NOMO-1 treated with DMSO at 0.1 percent for 48 hours (cell line): Measurements from ENCODE around the gene WSB2.
A peak's percentile ranks its signal among the peaks of the same experiment; 100 is the strongest.

Source experiments
- DNase-seq: peaks from one replicate; lab custom pipeline; 2025; ENCODE audit not compliant: unreplicated experiment; lab: John Stamatoyannopoulos, UW

WSB2 gene

GRCh38 chr12:118063576-118064391, 2.8 kb upstream of the WSB2 start:
- peak; percentile 20 for DNase-seq

- DNase-seq, result peak; percentile 16
Measured at GRCh38 chr12:118061873-118062843, 1.2 kb upstream of the WSB2 start.

DNA sequence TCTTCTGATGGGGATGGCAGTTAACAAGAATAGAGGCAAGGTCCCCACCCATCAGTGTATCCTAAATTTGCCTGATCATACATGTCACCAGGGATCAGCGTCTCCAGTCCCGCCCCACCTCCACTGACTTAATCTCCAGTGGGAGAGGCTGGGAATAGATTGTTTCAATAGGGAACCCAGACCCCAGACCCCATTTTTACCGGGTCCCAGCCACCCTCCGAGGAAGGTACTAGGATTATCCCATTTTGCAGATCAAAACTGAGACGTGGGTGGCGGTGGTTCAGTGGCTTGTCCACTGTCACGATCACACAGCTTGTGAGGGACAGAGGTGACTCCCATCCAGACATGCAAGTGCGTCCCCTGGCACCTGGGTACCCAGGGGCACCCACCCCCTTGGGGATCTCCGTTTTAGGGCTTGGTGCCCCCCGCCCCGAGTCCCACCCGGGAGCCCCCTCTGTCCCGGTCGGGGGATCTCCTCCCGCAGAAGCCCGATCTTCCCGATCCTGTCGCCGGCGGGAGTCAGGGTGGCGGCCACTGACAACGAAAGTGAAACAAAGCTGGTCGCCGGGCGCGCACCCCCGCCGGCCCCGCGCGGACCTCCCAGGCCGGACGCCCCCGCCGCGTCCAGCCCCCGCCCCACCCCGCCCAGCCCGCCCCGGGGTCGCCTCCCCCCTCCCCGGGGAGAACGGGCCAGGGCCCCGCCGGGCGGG, 523 bp downstream of the WSB2 start:
- DNase-seq, result no peak

DNA sequence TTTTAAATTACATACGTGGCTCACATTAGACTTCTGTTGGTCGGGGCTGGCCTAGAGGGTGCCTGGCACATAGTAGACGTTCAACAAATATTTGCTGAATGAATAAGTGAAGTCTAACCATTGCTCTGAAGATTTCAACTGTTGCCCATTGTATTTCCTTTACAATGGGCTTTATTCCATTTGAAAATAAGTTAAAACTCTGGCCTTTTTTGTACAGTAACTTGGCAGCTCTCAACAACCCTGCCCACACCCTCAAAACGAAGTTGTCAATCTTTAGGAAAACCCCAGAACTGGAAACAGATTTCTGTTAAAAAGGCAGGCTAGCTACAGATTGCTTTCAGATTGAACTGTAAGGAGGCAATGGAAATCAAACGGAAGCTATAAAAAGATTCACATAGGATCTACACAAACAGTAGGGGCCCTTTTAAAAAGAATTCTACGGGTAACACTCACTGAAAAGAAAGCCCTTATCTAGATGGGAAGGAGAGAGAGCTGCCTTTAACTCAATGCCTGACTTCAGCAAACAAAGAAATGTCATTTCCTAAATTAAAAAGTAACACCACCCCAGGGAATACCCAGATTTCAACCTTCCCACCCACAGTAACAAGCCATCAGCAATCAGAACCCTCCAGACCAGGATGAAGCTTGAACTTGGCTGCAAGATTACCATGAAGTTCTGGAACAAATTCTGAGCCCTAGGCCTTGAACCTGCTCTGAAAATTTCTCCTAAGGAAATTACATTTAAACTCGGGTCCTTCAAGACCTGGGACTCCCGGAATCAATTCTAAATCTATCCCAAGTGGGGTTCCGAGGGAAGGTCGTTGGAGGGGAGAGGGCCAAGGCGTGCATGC, 1.4 kb downstream of the WSB2 start:
- DNase-seq, result no peak

GRCh38 chr12:118058881-118059280, 2.1 kb downstream of the WSB2 start:
- DNase-seq, result no peak

DNA sequence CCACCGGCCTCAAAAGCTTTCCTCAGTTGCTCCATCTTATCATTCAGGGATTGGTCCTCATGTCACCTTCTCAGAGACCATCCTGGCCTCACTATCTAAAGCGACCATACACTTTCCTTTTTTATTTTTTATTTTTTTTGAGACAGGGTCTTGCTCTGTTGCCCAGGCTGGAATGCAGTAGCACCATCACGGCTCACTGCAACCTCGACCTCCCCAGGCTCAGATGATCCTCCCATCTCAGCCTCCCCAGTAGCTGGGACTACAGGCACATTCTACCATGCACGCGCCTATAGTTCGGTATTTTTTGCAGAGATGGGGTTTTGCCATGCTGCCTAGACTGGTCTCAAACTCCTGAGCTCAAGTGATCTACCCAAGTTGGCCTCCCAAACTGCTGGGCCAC, 2.8 kb downstream of the WSB2 start:
- no peak for DNase-seq

GRCh38 chr12:118055865-118056773, 4.9 kb downstream of the WSB2 start:
- no peak for DNase-seq

DNA sequence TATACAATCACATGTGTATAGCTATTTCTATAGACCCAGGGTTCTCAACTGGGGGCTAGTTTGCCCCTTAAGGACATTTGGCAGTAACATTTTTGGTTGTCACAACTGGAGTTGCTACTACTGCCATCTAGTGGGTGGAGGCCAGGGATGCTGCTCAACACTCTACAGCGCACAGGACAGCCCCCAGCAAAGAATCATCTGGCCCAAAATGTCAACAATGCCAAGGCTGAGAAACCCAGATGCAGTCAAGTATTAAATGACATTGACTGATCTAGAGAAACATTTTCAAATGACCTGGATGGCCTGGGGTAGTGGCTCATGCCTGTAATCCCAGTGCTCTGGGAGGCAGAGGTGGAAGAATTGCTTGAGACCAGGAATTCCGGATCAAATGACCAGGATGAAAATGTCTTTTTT, 5.8 kb downstream of the WSB2 start:
- peak; percentile 65 for DNase-seq

DNA sequence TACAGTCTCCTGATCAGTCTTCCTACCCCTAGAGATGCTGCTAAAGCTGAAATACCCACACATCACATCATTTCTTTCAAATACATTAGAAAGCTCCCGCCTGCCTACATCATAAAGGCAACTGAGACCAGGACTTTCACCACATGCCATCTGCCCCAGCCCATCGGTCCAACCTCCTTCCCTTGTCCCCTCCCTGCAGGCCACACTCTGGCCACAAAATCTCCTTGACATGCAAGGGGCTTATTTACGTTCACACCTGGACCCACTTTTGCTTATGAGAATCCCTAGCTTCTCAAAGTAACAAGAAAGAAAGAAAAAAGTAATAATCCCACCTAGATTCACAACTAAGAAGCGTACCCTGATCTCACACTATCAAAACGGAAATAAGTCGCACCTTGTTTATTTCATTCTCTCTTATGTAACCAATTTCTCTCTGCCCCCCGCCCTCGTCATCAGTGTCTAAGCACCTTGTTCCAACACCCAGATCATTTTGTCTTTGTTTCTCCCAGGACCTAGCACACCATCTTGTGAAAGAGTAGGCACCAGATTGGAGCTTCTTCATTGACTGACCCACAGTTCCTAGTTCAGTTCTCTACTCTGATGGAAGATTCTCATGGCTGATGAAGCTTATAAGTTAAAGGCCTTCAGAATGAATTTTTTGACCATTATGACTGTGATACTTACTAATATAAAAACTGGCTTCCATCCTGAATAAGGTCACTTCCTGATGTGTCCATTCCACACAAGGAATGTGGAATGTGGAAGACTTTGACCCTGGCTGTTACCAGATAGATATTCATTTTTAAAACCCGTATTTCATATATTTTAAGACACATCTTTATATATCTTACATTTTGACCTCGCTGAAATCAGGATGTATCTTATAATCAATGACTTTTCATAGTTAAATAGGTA, 7.7 kb downstream of the WSB2 start:
- DNase-seq, result no peak

DNA sequence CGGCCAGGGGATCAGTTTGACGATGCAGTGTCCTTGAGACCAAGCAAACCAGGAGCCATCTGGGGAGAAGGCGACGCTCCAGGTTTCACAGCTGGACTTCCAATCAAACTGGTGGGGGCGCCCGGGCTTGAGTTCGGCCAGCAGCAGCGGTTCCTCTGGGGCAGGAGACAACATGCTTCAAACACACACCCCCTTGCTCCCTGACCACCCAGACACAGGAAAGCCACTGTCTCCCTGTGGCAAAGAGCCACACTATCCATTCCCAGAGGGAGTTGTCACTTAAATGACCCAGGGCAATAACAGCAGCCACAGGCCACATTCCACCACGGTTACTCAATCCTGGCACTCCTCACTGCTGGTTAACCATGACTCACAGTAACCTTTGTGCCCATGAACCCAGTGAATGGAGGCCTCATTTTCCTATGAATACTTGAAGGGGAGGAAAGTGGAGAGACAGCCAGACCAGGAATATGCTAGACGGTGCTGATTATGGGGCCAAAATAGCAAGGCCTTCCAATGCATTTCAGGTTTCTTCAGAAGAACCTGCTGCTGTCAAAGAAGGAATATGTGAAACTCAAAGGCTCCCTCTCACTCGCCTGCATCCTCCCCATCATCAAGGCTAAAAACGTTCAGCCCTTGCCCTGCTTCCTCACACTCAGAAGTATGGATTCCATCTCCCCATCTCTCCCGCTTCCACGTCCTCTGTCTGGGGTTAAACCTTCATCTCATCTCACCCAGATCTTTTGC, 8.5 kb downstream of the WSB2 start:
- no peak for DNase-seq

GRCh38 chr12:118050972-118051910, 9.7 kb downstream of the WSB2 start:
- no peak for DNase-seq

DNA sequence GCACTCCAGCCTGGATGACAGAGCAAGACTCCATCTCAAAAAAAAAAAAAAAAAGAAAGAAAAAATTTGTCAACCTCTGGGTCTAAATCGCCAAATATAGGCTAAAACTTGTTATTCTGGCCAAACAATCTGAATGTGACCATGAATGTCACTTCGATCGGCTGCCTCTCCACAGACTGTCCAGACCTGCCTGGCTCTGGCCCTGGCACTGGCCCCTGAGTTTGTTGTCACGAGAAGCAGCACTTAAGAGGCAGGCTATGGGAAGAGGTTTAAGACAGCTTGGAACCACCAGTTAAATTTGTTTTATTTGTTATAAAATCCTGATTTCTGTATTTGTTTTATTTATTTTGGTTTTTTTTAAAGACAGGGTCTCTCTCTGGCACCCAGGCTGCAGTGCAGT, 14.5 kb downstream of the WSB2 start:
- no peak for DNase-seq

DNA sequence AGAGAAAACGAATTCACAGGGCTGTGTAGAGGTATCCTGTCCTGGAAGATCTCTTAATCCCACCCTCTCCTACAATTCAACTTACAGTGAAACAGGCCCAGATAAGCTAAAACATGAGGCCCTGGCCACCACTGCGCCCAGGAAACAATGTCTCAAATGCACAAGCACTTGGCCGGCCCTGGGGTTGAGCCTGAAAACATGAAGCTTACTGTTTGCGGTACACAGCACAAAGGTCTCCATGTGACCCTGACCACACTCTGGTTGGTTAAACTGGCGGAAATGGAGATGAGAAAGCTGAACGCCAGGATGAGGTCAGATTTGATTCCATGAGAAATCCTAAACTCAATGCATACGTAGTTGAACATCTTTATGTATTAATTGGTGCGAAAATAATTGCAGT, 16.4 kb downstream of the WSB2 start:
- no peak for DNase-seq

- DNase-seq, result no peak
Measured at GRCh38 chr12:118044075-118044474, 16.9 kb downstream of the WSB2 start.

DNA sequence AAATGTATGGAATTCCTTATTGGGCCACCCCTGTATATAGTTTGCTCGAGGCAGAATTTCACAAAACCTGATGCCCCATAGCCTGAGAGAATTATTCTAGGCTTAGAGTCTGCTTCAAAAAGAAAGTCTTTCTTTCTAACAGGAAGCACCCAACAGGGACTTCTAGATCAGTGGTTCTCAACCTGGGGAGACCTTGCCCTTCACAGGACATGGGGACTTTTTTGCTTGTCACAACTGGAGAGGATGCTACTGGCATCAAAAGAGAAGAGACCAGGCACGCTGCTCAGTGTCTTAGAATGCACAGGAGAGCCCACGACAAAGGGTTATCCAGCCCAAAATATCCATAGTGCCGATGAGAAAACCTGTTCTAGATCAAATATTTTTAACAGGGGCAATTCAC, 18.9 kb downstream of the WSB2 start:
- DNase-seq, result no peak

DNA sequence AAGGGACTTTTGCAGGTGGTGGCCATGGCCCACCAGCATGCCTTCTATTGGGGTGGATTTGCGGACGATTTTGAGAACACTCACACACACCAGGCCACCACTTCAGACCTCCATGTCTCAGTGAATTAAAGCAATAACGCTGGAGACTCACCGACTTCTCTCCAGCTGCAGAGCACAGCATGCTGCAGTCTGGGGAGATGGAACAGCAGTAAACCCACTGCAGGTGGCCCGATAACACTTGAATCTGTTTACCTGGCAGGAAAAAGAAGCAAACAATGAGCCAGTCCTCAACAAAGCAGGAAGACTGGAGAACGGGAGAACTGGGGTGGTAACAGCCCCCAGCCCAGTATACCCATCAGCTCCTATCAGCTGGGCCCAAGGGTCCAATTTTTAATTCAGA, 22.8 kb downstream of the WSB2 start:
- DNase-seq, result no peak
